Measurements from ENCODE around the gene CLOCK.

The CLOCK gene

DNA sequence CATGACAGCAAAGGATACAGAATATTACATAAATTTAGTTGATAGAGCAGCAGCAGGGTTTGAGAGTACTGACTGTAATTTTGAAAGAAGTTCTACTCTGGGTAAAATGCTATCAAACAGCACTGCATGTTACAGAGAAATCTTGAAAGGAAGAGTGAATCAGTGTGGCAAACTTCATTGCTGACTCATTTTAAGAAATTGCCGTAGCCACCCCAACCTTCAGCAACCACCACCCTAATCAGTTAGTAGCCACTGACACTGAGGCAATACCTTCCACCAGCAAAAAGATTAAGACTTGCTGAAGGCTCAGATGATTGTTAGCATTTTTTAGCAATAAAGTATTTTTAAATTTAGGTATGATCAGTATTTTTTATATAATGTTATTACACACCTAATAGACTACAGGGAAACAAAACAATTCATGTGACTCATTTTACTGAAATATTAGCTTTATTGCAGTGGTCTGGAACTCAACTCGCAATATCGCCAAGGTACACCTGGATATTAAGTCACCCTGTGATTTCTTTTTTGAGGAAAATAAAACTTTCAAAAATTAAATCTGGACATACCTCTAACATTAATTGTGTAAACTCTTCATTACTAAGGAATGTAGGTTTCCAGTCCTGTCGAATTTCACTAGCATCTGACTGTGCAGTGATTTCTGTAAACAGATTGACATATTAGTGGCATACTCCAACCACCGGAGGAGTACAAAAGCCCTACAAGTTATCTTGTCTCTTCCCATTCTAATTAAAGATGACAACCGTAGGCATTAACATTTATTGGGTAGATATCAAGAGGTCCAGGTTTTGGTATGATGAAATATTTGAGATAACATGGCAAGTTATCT is 71.1 kb downstream of the CLOCK start:
- DNase-seq (ENCODE audit: low spot score): no peak

DNA sequence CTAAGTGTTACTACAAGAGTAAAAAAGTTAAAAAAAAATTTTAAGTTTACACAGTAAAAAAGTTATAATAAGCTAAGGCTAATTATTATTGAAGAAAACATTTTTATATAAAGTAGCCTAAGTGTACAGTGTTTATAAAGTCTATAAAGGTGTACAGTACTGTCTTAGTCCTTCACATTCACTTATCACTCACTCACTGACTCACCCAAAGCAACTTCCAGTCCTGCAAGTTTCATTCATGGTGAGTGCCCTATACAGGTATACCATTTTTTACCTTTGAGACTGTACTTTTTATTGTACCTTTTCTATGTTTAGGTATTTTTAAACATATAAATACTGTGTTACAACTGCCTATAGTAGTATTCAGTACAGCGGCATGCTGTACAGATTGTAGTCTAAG is 76.7 kb downstream of the CLOCK start:
- no peak for DNase-seq (ENCODE audit: low spot score)

DNA sequence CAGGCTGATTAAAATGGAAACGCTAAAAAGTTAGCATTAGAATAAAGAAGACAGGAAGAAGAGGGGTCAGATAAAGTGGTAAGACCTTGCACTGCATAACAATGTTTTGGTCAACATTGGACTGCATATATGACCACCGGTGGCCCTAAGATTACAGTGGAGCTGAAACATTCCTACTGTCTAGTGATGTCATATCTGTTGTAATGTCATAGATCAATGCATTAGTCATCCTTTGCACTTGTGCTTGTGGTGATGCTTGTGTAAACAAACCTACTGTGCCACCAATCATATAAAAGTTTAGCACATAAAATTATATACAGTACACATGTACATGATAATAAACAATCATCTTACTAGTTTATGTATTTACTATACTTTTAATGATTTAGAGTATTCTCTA is 78.0 kb downstream of the CLOCK start:
- DNase-seq (ENCODE audit: low spot score): no peak

DNA sequence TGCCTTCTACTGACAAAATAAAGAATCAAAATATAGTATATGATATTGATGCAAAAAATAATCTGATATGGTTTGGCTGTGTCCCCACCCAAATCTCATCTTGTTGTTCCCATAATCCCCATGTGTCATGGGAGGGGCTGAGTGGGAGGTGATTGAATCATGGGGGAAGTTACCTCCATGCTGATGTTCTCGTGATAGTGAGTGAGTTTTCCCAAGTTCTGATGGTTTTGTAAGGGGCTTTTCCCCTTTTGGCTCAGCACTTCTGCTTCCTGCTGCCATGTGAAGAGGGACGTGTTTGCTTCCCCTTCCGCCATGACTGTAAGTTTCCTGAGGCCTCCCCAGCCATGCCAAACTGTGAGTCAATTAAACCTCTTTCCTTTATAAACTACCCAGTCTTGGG is 80.7 kb downstream of the CLOCK start:
- DNase-seq (ENCODE audit: low spot score): no peak

DNA sequence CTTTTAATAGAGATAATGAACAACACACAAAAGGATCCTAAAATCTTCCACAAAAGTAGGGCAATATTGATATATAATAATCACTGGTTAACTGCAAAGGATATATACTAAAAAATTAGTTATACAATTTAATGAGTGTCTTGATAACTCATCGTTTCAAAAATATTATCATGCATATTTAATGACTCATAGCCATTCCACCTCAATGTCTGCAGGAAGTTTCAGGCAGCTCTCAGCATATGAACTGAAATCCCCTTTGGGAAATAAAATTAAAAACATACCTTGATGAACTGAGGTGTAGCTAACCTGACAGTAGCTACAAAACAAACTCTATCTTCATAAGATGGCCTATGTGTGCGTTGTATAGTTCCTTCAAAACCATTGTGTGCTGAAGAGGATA is 88.1 kb downstream of the CLOCK start:
- no peak for DNase-seq (ENCODE audit: low spot score)

DNA sequence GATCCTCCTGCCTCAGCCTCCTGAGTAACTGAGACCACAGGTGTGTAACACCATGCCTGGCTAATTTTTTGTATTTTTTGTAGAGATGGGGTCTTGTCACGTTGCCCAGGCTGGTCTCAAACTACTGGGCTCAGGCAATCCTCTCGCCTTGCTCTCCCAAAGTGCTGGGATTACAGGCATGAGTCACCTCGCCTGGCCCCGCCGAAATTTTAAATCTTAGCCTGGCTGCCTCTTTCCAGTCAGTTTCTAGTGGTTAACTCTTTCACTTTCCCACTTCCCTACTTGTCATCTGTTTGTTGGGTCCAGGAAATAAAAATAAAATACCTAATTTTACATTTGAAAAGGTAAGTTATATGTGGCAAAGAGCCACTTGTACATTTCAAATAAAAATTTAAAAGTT is 88.5 kb downstream of the CLOCK start:
- no peak for DNase-seq (ENCODE audit: low spot score)

DNA sequence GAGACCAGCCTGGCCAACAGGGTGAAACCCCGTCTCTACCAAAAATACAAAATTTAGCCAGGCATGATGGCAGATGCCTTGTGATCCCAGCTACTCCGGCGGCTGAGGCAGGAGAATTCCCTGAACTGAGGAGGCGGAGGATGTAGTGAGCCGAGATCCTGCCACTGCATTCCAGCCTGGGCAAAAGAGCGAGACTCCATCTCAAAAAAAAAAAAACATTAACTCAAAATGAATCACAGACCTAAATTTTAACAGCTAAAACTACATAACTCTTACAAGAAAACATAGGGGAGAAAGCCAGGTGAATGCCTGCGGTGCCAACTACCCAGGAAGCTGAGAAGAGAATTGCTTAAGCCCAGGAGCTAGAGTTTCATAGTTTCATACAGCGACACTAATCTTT is 96.1 kb downstream of the CLOCK start:
- no peak for DNase-seq (ENCODE audit: low spot score)

DNA sequence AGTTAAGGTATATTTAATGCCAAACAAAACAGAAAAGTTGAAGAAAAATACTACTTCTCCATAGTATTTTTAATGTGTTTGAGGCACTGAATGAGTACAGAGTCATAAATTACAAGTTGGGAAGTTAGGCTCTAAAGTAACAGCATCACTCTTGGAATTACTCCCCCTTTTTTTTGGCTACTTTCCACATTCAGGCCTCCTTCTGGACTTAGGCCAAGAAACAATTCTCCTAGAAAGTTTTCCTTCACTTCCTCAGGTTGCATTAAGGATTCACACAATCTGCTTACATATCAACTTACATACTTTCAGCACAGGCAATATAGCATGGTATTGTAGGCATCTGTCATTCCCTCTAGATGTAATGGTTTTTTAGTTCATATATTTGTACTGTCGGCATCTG is 98.9 kb downstream of the CLOCK start:
- DNase-seq (ENCODE audit: low spot score): no peak

DNA sequence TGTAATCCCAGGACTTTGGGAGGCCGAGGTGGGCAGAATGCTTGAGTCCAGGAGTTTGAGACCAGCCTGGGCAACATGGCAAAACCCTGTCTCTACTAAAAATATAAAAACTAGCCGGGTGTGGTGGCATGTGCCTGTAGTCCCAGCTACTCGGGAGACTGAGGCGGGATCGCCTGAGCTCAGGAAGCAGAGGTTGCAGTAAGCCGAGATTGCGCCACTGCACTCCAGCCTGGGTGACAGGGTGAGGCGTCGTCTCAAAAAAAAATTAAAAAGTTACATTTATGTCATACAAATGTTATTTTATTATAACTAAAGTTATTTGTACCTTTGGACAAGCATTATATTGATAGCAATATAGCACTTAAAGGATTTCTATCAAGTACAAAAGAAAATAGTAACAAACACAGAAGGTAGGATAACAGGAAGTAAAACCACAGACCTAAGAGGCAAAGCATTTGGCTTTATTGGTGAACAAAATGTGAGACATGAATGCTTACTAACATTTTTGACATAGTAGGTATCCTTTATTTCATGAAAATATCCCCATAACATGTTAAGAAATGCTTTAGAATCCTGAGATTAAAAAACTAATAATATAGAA is 99.5 kb downstream of the CLOCK start:
- DNase-seq (ENCODE audit: low spot score): no peak

DNA sequence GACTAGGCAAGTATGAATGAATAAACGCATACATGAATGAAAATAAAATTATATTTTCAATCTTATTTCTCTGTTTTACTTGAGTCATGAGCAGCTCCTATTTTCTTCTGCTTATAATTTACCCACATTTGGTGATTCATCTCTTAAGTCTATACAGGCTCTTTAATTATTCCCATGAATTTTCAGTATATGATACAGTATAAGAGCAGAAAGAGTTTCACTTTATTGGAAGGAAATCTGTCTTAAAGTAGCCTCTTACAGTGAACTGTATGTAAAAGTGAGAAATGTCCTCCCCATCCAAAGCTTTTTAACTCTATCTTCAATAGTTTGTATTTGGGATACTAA is 100.2 kb downstream of the CLOCK start:
- no peak for DNase-seq (ENCODE audit: low spot score)

DNA sequence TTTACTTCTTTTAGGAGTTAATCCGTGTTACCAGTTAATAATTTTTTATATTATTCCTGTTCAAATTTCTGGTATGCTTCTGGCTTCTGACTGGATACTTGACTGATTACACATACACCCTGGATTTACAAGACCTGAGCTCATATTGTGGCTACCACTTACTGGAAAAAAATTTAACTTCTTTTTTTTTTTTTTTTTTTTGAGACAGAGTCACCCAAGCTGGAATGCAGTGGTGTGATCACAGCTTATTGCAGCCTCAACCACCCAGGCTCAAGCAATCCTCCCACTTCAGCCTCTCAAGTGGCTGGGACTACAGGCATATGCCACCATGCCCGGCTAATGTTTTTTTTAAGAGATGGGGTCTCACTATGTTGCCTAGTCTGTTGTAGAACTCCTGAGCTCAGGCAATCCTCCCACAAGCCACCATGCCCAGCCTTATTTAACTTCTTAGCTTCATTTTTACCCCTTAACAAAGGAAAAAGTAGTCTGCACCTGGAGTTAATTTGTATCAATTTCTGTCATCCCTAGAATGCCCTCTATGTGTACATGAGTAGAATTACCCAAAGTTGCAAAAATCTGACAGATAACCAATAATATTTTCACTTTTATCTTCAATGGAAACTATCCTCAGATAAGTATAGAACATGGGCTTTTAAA is 100.7 kb downstream of the CLOCK start:
- no peak for DNase-seq (ENCODE audit: low spot score)

DNA sequence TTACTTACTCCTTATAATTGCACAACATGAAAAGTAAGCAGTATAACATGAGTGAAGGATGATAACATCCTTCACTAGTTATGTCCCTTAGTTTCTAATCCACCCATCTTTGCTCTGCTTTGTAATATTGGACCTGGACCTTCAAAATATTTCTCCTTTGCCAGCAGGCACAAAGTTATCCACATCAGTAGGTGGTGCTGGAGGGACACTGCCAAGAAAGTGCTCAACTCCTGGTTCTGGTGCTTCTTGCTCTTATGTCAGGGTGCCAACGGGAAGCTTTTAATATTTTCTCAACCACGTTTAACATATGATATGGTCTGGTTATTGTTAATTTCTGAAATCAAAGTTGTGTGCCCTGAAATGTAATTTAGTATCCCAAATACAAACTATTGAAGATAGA is 101.9 kb downstream of the CLOCK start:
- no peak for DNase-seq (ENCODE audit: low spot score)

DNA sequence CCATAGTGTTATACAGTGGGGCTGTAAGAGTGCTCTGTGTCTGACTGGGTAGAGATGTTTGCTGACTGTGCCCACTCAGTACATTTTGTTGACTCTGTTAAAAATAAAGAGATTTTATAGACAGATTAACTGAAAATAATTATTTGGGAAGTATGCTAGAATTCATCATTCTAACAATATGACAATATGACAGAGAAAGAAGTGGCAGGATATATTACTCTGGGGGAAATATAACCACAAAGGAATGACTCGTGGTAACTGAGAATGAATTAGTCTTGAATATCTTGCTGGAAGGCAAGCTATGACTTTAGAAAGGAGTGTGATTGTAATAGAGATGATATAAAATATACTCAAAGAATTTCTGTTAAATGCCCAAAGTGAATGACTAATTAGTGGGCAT is 104.2 kb downstream of the CLOCK start:
- no peak for DNase-seq (ENCODE audit: low spot score)

DNA sequence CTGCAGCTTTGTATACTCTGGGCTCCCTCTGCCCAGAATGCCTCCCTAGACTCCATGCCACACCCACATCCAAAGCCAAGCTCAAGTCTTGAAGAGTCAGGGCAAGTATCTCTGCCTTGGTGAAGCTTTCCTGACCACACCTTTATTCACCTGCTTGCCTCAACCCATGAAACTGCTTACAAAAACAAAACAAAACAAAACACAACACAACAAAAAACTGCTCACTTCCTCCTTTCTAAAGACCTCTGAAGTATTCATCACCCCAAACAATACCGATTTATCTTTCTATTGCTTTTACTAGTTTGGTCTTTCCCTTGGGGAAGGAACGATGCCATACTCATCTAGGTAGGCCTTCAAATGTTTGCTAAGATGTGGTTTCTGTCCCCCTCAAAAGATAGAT is 105.9 kb downstream of the CLOCK start:
- no peak for DNase-seq (ENCODE audit: low spot score)

DNA sequence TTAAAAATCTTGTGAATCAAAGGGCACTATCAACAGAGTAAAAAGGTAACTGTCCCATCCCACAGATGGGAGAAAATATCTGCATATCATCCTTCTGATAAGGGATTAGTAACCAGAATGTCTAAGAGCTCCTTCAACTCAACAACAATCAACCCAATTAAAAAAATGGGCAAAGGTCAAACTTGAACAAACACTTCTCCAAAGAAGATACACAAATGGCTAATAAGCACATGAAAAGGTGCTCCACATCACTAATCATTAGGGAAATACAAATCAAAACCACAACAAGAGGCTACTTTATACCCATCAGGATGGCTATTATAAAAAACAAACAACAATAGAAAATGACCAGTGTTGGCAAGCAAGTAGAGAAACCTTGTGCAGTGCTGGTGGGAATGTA is 107.7 kb downstream of the CLOCK start:
- no peak for DNase-seq (ENCODE audit: low spot score)

DNA sequence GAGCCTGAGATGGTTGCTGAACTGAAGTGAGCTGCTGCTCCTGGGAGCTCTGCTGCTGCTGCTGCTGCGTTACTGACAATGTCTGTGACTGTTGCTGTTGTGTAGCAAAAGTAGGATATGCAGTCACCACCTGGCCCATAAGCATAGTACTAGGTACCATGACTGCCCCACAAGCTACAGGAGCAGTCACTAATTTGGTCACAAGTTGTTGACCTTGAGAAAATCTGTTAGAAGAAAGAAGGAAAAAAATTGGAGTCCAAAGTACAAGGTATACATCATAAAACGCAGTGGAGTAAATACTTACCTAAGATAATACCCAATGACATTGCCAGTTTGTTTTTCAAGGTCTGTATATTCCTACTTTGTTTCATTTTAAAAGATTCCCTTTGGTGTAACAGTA is 108.4 kb downstream of the CLOCK start:
- no peak for DNase-seq (ENCODE audit: low spot score)

DNA sequence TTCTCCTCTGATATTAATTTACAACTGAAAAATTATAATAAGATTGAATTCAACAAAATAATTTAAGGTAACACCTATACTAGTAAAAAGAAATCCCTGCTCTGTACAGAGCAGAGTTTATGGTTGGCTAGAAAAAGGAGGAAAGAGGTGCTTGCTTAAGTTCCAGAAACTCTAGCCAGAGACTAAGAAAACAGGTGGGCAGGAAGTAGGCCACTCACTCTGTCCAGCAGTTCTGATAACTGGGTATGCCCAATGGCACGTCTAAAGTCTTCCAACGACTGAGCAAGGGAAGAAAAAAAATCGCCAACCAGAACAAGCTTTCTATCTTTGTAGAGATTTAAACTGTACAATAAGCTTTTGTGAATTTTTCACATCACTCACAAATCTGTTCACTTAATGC is 108.9 kb downstream of the CLOCK start:
- DNase-seq (ENCODE audit: low spot score): no peak

DNA sequence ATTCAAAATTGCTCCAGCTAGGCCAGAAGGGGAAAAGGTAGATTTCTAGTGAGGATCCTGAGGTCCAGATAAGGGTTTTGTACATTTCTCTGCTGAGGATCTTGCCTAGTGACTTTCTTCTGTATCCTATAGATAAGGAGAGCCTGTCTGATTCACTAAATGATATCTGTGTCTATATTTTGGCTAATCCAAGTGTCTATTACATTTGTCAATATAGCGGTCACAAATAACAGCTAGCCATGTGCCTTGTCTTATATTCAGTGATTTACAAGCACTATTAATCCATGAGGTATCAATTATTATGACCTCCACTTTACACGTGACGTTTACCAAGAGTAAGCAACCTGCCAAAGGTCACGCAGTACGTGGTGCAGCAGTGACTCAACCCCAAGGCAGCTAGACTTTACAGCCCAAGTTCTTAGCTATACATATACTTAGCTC is 109.3 kb downstream of the CLOCK start:
- DNase-seq (ENCODE audit: low spot score): no peak

DNA sequence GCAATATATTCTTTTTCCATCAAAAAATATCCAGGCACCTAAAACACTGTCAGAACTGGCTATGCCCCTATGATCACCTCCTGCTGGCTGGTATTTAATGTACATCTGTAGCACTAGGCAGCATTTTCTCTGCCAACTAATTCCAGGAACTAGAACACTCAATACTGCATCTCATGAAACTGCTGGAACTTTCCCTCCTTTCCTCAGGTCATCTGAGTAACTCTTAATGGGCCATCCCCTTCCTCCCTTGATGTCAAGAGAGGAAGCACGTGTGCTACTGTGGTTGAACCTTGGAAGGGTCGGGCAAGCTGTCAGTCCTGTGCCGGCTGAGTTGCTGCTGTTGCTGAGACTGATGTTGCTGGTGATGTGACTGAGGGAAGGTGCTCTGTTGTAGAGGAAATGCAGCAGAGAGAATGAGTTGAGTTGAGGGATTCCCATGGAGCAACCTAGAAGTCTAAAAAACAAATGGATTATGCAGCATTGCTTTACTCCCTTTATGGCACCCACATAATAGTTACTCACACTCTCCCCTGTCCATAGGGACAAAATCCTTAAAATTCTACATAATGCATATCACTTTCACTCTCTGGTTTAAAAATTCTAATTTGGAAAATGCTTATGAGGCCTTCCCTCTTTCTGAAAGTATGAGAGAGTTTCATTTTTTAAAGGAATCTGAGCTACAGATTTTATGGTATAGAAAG is 111.4 kb downstream of the CLOCK start:
- DNase-seq (ENCODE audit: low spot score): no peak

DNA sequence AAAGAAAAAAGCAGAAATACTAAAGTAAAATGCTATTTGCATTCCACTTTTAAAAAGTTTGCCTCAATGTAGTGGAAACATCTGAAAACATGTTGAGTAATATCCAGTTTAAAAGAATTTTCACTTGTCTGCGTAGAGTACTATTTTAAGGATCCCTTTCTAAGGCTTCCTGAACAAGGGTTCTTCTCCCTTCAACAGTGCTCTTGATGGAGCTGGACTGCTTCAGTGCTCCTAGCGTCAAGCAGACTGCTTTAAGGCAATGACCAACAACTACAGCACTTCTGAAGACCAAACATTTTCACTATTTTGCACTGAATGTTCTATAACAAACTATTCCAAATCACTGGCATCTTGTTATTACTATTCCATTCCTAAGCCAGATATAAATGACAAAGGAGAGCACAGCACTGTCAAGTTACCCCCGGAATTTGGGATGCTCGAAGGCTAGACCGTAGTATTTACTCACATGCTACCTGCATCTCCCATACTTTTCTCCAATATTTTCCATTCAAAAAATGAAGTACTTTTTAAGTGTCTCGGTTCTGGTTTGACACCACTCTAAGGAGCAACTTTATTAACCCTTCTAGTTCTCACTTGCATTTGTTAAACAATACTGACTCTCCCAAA is 114.9 kb downstream of the CLOCK start:
- DNase-seq (ENCODE audit: low spot score): no peak

DNA sequence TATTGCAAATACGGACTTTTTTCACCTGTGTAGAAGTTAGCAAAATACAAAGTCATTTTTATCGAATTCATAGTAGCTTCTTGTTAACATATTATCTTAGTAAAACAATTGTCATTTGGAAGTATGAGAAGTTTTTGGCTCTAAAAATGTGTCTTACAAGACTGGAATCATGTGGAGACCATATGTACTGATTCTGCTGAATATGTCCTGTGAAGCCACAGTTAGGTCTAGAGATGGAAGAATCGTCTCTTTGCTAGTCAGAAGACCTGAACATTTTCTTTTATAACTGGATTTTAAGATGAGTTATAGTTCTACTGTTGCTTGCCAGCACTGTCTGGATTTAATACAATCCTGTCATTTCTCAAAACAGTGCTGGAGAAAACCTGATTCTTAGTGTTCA is 121.9 kb downstream of the CLOCK start:
- no peak for DNase-seq (ENCODE audit: low spot score)

DNA sequence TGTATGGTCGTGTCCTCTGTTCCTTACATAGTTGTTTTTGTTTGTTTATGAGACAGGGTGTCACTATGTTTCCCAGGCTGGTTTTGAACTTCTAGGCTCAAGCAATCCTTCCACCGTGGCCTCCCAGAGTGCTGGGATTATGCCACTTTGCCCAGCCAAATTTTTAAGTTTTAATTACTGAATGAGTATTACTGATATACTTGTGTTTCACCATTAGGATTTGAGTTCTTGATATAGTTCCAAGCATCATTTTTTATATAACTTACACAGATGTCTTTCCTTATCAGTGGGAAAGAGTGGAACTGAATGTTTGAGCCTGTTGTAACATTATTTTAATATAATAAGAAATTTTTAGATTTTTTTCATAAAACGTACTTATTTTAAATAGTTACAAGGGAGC is 130.5 kb downstream of the CLOCK start:
- DNase-seq (ENCODE audit: low spot score): no peak
